ENCODE results near the gene TERT.

DNA sequence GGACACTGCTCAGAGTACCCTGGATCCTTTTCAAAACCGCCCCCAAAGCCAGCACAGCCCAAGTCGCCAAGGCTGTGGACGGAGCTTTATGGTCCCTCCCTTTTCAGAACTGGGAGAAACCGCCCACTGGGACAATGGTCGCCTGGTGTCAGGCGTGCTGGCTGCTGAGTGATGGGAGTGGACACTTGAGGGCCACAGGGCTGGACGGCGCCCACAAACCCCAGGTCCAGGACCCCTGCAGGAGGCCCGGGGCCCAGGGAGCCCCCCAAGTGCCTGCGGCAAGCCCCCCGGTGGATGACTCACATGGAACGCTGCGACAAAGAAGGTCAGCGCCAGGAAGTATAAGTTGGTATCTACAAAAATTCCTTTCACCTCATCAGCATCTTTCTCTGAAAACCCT, 39.1 kb upstream of the TERT start:
- TF ChIP-seq, protein P1, sequence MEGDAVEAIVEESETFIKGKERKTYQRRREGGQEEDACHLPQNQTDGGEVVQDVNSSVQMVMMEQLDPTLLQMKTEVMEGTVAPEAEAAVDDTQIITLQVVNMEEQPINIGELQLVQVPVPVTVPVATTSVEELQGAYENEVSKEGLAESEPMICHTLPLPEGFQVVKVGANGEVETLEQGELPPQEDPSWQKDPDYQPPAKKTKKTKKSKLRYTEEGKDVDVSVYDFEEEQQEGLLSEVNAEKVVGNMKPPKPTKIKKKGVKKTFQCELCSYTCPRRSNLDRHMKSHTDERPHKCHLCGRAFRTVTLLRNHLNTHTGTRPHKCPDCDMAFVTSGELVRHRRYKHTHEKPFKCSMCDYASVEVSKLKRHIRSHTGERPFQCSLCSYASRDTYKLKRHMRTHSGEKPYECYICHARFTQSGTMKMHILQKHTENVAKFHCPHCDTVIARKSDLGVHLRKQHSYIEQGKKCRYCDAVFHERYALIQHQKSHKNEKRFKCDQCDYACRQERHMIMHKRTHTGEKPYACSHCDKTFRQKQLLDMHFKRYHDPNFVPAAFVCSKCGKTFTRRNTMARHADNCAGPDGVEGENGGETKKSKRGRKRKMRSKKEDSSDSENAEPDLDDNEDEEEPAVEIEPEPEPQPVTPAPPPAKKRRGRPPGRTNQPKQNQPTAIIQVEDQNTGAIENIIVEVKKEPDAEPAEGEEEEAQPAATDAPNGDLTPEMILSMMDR (IDR thresholded peaks at IDR 0.05) = no peak
- no peak for TF ChIP-seq EP300 (IDR thresholded peaks at IDR 0.05)

All from stomach (tissue), 4 donors.